ENCODE results near the gene COLQ. TPM values are rescaled to one million over a fixed set of nuclear protein-coding genes. Genes with fewer than 3 reads are reported as not detected.
A peak's percentile ranks its signal among the peaks of the same experiment; 100 is the strongest.

COLQ gene
- total RNA-seq, 4 donors from 2014 or later, result 0.81 to 3.1 (median 2.8) TPM

GRCh38 chr3:15443826-15444524 lies 77.5 kb downstream of the COLQ start:
- Histone ChIP-seq H3K9me3 (no peaks in the 10 kb centered on the region), H3K36me3 (peaks cover 27 to 30% of the 10 kb centered on the region in 2 donors), H3K4me1 (peaks cover 0 to 4% of the 10 kb centered on the region in 2 donors), H3K4me3 (replicated peaks in 1 of 3) (no peak overlapping the region), H3K27ac (no peak overlapping the region), H3K27me3 (no peaks in the 10 kb centered on the region)
- TF ChIP-seq CTCF (IDR thresholded peaks at IDR 0.05) (no peak), POLR2A (IDR thresholded peaks at IDR 0.05) (no peak)
- 78 to 92% methylated on average over 4 of the region's 4 CpGs for WGBS, 2 donors
- DNase-seq, result no peak
- intact Hi-C loops (cut with DNase I), result no loop called here

GRCh38 chr3:15440891-15441290 lies 80.6 kb downstream of the COLQ start:
- no peak overlapping the region for H3K27ac ChIP-seq
- DNase-seq, result no peak
- H3K4me1 ChIP-seq, result peaks cover 0 to 4% of the 10 kb centered on the region in 2 donors
- H3K36me3 ChIP-seq, result peaks cover 47 to 55% of the 10 kb centered on the region in 2 donors
- H3K9me3 ChIP-seq, result no peaks in the 10 kb centered on the region
- H3K27me3 ChIP-seq, result no peaks in the 10 kb centered on the region
- no peak overlapping the region for H3K4me3 ChIP-seq (replicated peaks in 1 of 3)
- no peak for TF ChIP-seq CTCF (IDR thresholded peaks at IDR 0.05)
- no peak for TF ChIP-seq POLR2A (IDR thresholded peaks at IDR 0.05)
- intact Hi-C loops (cut with DNase I), result no loop called here
- 65 to 84% methylated on average over 4 of the region's 4 CpGs for WGBS, 2 donors

GRCh38 chr3:15439476-15439875 lies 82.0 kb downstream of the COLQ start:
- H3K36me3 ChIP-seq, result peaks cover 58 to 68% of the 10 kb centered on the region in 2 donors
- intact Hi-C loops (cut with DNase I), result no loop called here

GRCh38 chr3:15438983-15439382 lies 82.5 kb downstream of the COLQ start:
- Histone ChIP-seq H3K4me1 (peaks cover 0 to 2% of the 10 kb centered on the region in 2 donors), H3K4me3 (replicated peaks in 1 of 3) (no peak overlapping the region), H3K27ac (no peak overlapping the region), H3K36me3 (peaks cover 62 to 73% of the 10 kb centered on the region in 2 donors), H3K9me3 (no peaks in the 10 kb centered on the region), H3K27me3 (no peaks in the 10 kb centered on the region)
- DNase-seq, result no peak
- WGBS, 2 donors, result 81 to 94% methylated on average over 4 of the region's 4 CpGs
- TF ChIP-seq POLR2A (IDR thresholded peaks at IDR 0.05), result no peak
- TF ChIP-seq CTCF (IDR thresholded peaks at IDR 0.05), result no peak
- intact Hi-C loops (cut with DNase I), result no loop called here

More at GRCh38 chr3:15439476-15439875, 82.0 kb downstream of the COLQ start:
- peaks cover 0 to 4% of the 10 kb centered on the region in 2 donors for H3K4me1 ChIP-seq
- DNase-seq, result peak; percentile 4 to 28
- no peak overlapping the region for H3K27ac ChIP-seq
- H3K9me3 ChIP-seq, result no peaks in the 10 kb centered on the region
- no peaks in the 10 kb centered on the region for H3K27me3 ChIP-seq
- no peak overlapping the region for H3K4me3 ChIP-seq (replicated peaks in 1 of 3)
- TF ChIP-seq POLR2A (IDR thresholded peaks at IDR 0.05), result no peak
- no peak for TF ChIP-seq CTCF (IDR thresholded peaks at IDR 0.05)

- Histone ChIP-seq H3K4me1 (no peaks in the 10 kb centered on the region), H3K36me3 (peaks cover 57 to 70% of the 10 kb centered on the region in 2 donors), H3K4me3 (replicated peaks in 1 of 3) (no peak overlapping the region), H3K9me3 (no peaks in the 10 kb centered on the region), H3K27me3 (no peaks in the 10 kb centered on the region), H3K27ac (no peak overlapping the region)
- DNase-seq, result no peak
- TF ChIP-seq CTCF (IDR thresholded peaks at IDR 0.05), result no peak
- no peak for TF ChIP-seq POLR2A (IDR thresholded peaks at IDR 0.05)
- intact Hi-C loops (cut with DNase I), result no loop called here
- 96 to 99% methylated on average over 6 of the region's 6 CpGs for WGBS, 2 donors
Measured at GRCh38 chr3:15436246-15436645, 85.3 kb downstream of the COLQ start.
